WTC11 (cell line): ENCODE results near the gene VCAN. TPM values are rescaled to one million over a fixed set of nuclear protein-coding genes. Genes with fewer than 3 reads are reported as not detected.

ENCODE experiments used
- ATAC-seq: fragments of 200-7000 bp; cut with Tn5 transposase; 2 replicates; pipeline ENCODE4 v1.10.0; 2021; ENCODE audit warnings: mild to moderate bottlenecking, moderate library complexity
- CTCF ChIA-PET: fragments of 300-600 bp; sonication (Branson Sonifier 250); formaldehyde crosslinking; loops from one replicate; lab custom pipeline; 2021; ENCODE audit warnings: antibody characterized with exemption; lab: Charles Lee
- POLR2A ChIA-PET: fragments of 350-600 bp; sonication (Branson Sonifier 250); formaldehyde crosslinking; loops from one replicate; lab custom pipeline; 2021; ENCODE audit warnings: antibody characterized with exemption; lab: Charles Lee
- DNase-seq: peaks from one replicate; pipeline ENCODE4 v3.0.0; 2021; ENCODE audit warnings: low spot score
- H3K27ac Mint-ChIP-seq: 2 replicates; pipeline ENCODE4 v1.8.0; 2021; ENCODE audit warnings: mixed read lengths
- H3K27me3 Mint-ChIP-seq: 2 replicates; pipeline ENCODE4 v1.8.0; 2021; ENCODE audit warnings: low read depth, mild to moderate bottlenecking, moderate library complexity, mixed read lengths
- H3K36me3 Mint-ChIP-seq: 2 replicates; pipeline ENCODE4 v1.8.0; 2021; ENCODE audit warnings: mixed read lengths
- H3K4me1 Mint-ChIP-seq: 2 replicates; pipeline ENCODE4 v1.8.0; 2022; ENCODE audit warnings: mixed read lengths
- H3K4me3 Mint-ChIP-seq: 2 replicates; pipeline ENCODE4 v1.8.0; 2021; ENCODE audit warnings: mild to moderate bottlenecking, moderate library complexity, mixed read lengths
- H3K9me3 Mint-ChIP-seq: 2 replicates; pipeline ENCODE4 v1.8.0; 2021; ENCODE audit warnings: mixed read lengths
- AR ChIP-seq: fragments of 250-450 bp; sonication (Bioruptor Pico); IDR thresholded peaks from 2 replicates; pipeline ENCODE4 v1.9.0; 2021; ENCODE audit warnings: mild to moderate bottlenecking
- CBFB ChIP-seq: sonication (generic); formaldehyde crosslinking; IDR thresholded peaks from 2 replicates; pipeline ENCODE4 v1.8.1; 2022; ENCODE audit warnings: mild to moderate bottlenecking, low read depth, missing genetic modification reagents
- ELF4 ChIP-seq: sonication (generic); formaldehyde crosslinking; IDR thresholded peaks from 2 replicates; pipeline ENCODE4 v1.8.1; 2022; ENCODE audit warnings: low read depth, mild to moderate bottlenecking, moderate library complexity, missing genetic modification reagents
- EMX1 ChIP-seq: fragments of 250-450 bp; sonication (Bioruptor Pico); IDR thresholded peaks from 2 replicates; pipeline ENCODE4 v1.8.0; 2021; ENCODE audit warnings: mild to moderate bottlenecking
- GTF2I ChIP-seq: fragments of 250-450 bp; sonication (Bioruptor Pico); conservative IDR thresholded peaks from 2 replicates; pipeline ENCODE4 v1.4.0; 2021; ENCODE audit warnings: mild to moderate bottlenecking
- JAZF1 ChIP-seq: fragments of 250-450 bp; sonication (Bioruptor Pico); IDR thresholded peaks from 2 replicates; pipeline ENCODE4 v1.9.0; 2021; ENCODE audit warnings: moderate library complexity, mild to moderate bottlenecking, inconsistent platforms
- MYBL2 ChIP-seq: sonication (generic); formaldehyde crosslinking; IDR thresholded peaks from 2 replicates; pipeline ENCODE4 v1.8.1; 2023; ENCODE audit warnings: mild to moderate bottlenecking, moderate library complexity, missing genetic modification reagents
- NR2C2 ChIP-seq: sonication (generic); formaldehyde crosslinking; IDR thresholded peaks from 2 replicates; pipeline ENCODE4 v1.8.0; 2022; ENCODE audit warnings: mild to moderate bottlenecking, missing genetic modification reagents
- RELA ChIP-seq: sonication (generic); formaldehyde crosslinking; IDR thresholded peaks from 2 replicates; pipeline ENCODE4 v1.8.1; 2022; ENCODE audit warnings: missing genetic modification reagents, mild to moderate bottlenecking, borderline replicate concordance
- RORB ChIP-seq: fragments of 250-450 bp; sonication (Bioruptor Pico); IDR thresholded peaks from 2 replicates; pipeline ENCODE4 v1.9.0; 2021; ENCODE audit warnings: mild to moderate bottlenecking
- SMAD3 ChIP-seq: sonication (generic); formaldehyde crosslinking; IDR thresholded peaks from 2 replicates; pipeline ENCODE4 v1.8.0; 2022; ENCODE audit warnings: missing genetic modification reagents, mild to moderate bottlenecking, borderline replicate concordance
- total RNA-seq: library from RNA; stranded (reverse); gene quantifications from 3 replicates; pipeline ENCODE4 v1.2.3, GENCODE V29; 2021
- TF ChIP-seq, protein P1 (sequence below): sonication (generic); formaldehyde crosslinking; IDR thresholded peaks from 2 replicates; pipeline ENCODE4 v1.8.0; 2022; ENCODE audit warnings: mild to moderate bottlenecking, missing genetic modification reagents
- TF ChIP-seq, protein P2 (sequence below): sonication (generic); formaldehyde crosslinking; IDR thresholded peaks from 2 replicates; pipeline ENCODE4 v1.8.1; 2022; ENCODE audit warnings: mild to moderate bottlenecking, moderate library complexity, missing genetic modification reagents
- TF ChIP-seq, protein P3 (sequence below): fragments of 250-450 bp; sonication (Bioruptor Pico); conservative IDR thresholded peaks from 2 replicates; pipeline ENCODE4 v1.9.0; 2021; ENCODE audit warnings: mild to moderate bottlenecking
- TF ChIP-seq, protein P4 (sequence below): fragments of 200-600 bp; IDR thresholded peaks from 2 replicates; pipeline ENCODE4 v1.8.0; 2022; ENCODE audit warnings: antibody characterized with exemption
- TF ChIP-seq, protein P5 (sequence below): sonication (generic); formaldehyde crosslinking; IDR thresholded peaks from 2 replicates; pipeline ENCODE4 v1.8.1; 2023; ENCODE audit warnings: mild to moderate bottlenecking, moderate library complexity, missing genetic modification reagents
- TF ChIP-seq, protein P6 (sequence below): sonication (generic); formaldehyde crosslinking; IDR thresholded peaks from 2 replicates; pipeline ENCODE4 v1.8.1; 2023; ENCODE audit warnings: mild to moderate bottlenecking, missing genetic modification reagents, moderate library complexity
- TF ChIP-seq, protein P7 (sequence below): sonication (generic); formaldehyde crosslinking; IDR thresholded peaks from 2 replicates; pipeline ENCODE4 v1.8.1; 2023; ENCODE audit warnings: mild to moderate bottlenecking, missing genetic modification reagents

The VCAN gene
- total RNA-seq, 1 experiment from 2014 or later: 276 TPM

GRCh38 chr5:83472213-83472507 is 616 bp downstream of the VCAN start:
- no peak for ATAC-seq
- POLR2A ChIA-PET: interaction anchor here (0.5 to 1.9 kb wide), 5 partner anchors 8 to 599 kb away, joined by 3 to 5 read pairs (median 4); partner anchors contain the start of genes TMEM167A and XRCC4
- DNase-seq: no peak
- peaks cover 60% of the 10 kb centered on the region for H3K4me1 Mint-ChIP-seq
- CTCF ChIA-PET: interaction anchor here (1.0 to 1.4 kb wide), 3 partner anchors 16 to 1160 kb away, joined by 3 to 4 read pairs (median 3); no protein-coding TSS in a partner anchor
- no peaks in the 10 kb centered on the region for H3K9me3 Mint-ChIP-seq
- peak overlapping the region; percentile 87 for H3K27ac Mint-ChIP-seq
- no peaks in the 10 kb centered on the region for H3K27me3 Mint-ChIP-seq
- no peaks in the 10 kb centered on the region for H3K36me3 Mint-ChIP-seq
- H3K4me3 Mint-ChIP-seq: peak overlapping the region; percentile 85
- TF ChIP-seq, protein P1, sequence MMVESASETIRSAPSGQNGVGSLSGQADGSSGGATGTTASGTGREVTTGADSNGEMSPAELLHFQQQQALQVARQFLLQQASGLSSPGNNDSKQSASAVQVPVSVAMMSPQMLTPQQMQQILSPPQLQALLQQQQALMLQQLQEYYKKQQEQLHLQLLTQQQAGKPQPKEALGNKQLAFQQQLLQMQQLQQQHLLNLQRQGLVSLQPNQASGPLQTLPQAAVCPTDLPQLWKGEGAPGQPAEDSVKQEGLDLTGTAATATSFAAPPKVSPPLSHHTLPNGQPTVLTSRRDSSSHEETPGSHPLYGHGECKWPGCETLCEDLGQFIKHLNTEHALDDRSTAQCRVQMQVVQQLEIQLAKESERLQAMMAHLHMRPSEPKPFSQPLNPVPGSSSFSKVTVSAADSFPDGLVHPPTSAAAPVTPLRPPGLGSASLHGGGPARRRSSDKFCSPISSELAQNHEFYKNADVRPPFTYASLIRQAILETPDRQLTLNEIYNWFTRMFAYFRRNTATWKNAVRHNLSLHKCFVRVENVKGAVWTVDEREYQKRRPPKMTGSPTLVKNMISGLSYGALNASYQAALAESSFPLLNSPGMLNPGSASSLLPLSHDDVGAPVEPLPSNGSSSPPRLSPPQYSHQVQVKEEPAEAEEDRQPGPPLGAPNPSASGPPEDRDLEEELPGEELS (CRISPR knock-in tag): no peak
- TF ChIP-seq ELF4 (CRISPR knock-in tag) (no peak), EMX1 (CRISPR knock-in tag) (no peak)
- TF ChIP-seq, protein P2, sequence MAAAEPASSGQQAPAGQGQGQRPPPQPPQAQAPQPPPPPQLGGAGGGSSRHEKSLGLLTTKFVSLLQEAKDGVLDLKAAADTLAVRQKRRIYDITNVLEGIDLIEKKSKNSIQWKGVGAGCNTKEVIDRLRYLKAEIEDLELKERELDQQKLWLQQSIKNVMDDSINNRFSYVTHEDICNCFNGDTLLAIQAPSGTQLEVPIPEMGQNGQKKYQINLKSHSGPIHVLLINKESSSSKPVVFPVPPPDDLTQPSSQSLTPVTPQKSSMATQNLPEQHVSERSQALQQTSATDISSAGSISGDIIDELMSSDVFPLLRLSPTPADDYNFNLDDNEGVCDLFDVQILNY: 0 out of 2 replicates have a peak, but pooled peaks have one; percentile 8

GRCh38 chr5:83472508-83473345 is 1.2 kb downstream of the VCAN start:
- POLR2A ChIA-PET: interaction anchor here (0.5 to 1.9 kb wide), 8 partner anchors 8 to 832 kb away, joined by 3 to 5 read pairs (median 4); partner anchors contain the start of genes TMEM167A and XRCC4
- peak; percentile 0; the same call in 1 of the 2 replicates for ATAC-seq
- Mint-ChIP-seq H3K9me3 (no peaks in the 10 kb centered on the region), H3K36me3 (peaks cover 4% of the 10 kb centered on the region; the same call in 1 of the 2 replicates), H3K27ac (peak overlapping the region; percentile 94), H3K4me3 (peak overlapping the region; percentile 85), H3K4me1 (peaks cover 58% of the 10 kb centered on the region), H3K27me3 (no peaks in the 10 kb centered on the region)
- CTCF ChIA-PET: interaction anchor here (0.5 to 1.1 kb wide), 26 partner anchors 8 to 1108 kb away, joined by 3 to 13 read pairs (median 3); partner anchors contain the start of genes TMEM167A and XRCC4
- peak; percentile 59 for DNase-seq
- TF ChIP-seq JAZF1: no peak
- TF ChIP-seq CBFB (CRISPR knock-in tag): no peak
- TF ChIP-seq, protein P3, sequence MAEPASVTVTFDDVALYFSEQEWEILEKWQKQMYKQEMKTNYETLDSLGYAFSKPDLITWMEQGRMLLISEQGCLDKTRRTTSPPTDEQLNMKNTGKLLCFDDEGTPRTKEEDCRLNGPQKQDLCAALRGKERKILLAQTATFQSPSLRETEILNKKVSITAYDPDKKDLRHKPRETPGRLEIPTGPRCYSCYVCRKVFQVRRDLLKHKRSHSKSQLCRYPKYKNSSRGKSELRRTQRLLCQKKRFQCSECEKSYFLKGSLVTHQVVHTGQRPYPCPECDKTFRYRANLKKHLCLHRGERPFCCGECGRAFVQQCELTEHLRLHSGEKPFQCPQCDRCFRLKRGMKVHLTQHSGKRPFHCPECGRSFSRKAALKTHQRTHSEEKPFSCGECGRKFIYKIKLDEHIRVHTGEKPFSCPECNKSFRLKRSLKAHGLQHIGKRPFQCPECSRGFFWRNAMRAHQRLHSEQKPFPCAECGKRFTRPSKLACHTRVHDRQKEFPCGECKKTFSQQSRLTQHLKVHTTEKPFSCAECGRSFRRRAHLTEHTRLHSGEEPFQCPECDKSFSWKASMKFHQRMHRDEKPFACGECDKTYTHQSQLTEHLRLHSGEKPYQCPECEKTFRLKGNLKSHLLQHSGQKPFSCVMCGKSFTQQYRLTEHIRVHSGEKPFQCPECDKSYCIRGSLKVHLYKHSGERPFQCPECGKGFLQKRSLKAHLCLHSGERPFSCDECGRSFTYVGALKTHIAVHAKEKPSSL (CRISPR knock-in tag): no peak
- no peak for TF ChIP-seq RELA (CRISPR knock-in tag)
- TF ChIP-seq SMAD3 (CRISPR knock-in tag): no peak
- TF ChIP-seq, protein P4, sequence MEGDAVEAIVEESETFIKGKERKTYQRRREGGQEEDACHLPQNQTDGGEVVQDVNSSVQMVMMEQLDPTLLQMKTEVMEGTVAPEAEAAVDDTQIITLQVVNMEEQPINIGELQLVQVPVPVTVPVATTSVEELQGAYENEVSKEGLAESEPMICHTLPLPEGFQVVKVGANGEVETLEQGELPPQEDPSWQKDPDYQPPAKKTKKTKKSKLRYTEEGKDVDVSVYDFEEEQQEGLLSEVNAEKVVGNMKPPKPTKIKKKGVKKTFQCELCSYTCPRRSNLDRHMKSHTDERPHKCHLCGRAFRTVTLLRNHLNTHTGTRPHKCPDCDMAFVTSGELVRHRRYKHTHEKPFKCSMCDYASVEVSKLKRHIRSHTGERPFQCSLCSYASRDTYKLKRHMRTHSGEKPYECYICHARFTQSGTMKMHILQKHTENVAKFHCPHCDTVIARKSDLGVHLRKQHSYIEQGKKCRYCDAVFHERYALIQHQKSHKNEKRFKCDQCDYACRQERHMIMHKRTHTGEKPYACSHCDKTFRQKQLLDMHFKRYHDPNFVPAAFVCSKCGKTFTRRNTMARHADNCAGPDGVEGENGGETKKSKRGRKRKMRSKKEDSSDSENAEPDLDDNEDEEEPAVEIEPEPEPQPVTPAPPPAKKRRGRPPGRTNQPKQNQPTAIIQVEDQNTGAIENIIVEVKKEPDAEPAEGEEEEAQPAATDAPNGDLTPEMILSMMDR: no peak; the same call in 1 of the 2 replicates
- TF ChIP-seq AR: no peak
- peak; percentile 52; the same call in 1 of the 2 replicates for TF ChIP-seq MYBL2 (CRISPR knock-in tag)
- TF ChIP-seq, protein P5, sequence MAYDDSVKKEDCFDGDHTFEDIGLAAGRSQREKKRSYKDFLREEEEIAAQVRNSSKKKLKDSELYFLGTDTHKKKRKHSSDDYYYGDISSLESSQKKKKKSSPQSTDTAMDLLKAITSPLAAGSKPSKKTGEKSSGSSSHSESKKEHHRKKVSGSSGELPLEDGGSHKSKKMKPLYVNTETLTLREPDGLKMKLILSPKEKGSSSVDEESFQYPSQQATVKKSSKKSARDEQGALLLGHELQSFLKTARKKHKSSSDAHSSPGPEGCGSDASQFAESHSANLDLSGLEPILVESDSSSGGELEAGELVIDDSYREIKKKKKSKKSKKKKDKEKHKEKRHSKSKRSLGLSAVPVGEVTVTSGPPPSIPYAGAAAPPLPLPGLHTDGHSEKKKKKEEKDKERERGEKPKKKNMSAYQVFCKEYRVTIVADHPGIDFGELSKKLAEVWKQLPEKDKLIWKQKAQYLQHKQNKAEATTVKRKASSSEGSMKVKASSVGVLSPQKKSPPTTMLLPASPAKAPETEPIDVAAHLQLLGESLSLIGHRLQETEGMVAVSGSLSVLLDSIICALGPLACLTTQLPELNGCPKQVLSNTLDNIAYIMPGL (CRISPR knock-in tag): peak; percentile 35; the same call in 1 of the 2 replicates
- TF ChIP-seq GTF2I (CRISPR knock-in tag): no peak
- TF ChIP-seq EMX1 (CRISPR knock-in tag): no peak
- TF ChIP-seq, protein P6, sequence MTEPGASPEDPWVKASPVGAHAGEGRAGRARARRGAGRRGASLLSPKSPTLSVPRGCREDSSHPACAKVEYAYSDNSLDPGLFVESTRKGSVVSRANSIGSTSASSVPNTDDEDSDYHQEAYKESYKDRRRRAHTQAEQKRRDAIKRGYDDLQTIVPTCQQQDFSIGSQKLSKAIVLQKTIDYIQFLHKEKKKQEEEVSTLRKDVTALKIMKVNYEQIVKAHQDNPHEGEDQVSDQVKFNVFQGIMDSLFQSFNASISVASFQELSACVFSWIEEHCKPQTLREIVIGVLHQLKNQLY (CRISPR knock-in tag): no peak
- no peak for TF ChIP-seq RORB (CRISPR knock-in tag)
- TF ChIP-seq, protein P7, sequence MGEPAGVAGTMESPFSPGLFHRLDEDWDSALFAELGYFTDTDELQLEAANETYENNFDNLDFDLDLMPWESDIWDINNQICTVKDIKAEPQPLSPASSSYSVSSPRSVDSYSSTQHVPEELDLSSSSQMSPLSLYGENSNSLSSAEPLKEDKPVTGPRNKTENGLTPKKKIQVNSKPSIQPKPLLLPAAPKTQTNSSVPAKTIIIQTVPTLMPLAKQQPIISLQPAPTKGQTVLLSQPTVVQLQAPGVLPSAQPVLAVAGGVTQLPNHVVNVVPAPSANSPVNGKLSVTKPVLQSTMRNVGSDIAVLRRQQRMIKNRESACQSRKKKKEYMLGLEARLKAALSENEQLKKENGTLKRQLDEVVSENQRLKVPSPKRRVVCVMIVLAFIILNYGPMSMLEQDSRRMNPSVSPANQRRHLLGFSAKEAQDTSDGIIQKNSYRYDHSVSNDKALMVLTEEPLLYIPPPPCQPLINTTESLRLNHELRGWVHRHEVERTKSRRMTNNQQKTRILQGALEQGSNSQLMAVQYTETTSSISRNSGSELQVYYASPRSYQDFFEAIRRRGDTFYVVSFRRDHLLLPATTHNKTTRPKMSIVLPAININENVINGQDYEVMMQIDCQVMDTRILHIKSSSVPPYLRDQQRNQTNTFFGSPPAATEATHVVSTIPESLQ (CRISPR knock-in tag): no peak
- no peak for TF ChIP-seq NR2C2 (CRISPR knock-in tag)
